Amniotic epithelial cell (primary cell): Measurements from ENCODE around the gene RASSF10.
"Not testable (repeated sequence)": the region's sequence is repeated elsewhere in the genome, so short reads cannot be mapped to it uniquely, and the experiment has no call there.

Experiments used
- DNase-seq: peaks from one replicate; pipeline ENCODE4 v3.0.0-alpha.2; 2010; ENCODE audit warnings: low read depth

Gene RASSF10

GRCh38 chr11:13026722-13027121 is 17.6 kb downstream of the RASSF10 start:
- DNase-seq, result no peak

GRCh38 chr11:13028322-13028721 is 19.2 kb downstream of the RASSF10 start:
- no peak for DNase-seq

- DNase-seq, result no peak
These were observed 20.8 kb downstream of the RASSF10 start for GRCh38 chr11:13029872-13030271.

- DNase-seq, result no peak
These were observed 21.7 kb downstream of the RASSF10 start for GRCh38 chr11:13030857-13031256.

GRCh38 chr11:13031349-13031748 is 22.2 kb downstream of the RASSF10 start:
- no peak for DNase-seq

- DNase-seq, result no peak
These were observed 24.8 kb downstream of the RASSF10 start for GRCh38 chr11:13033760-13034533.

GRCh38 chr11:13035711-13036110 is 26.6 kb downstream of the RASSF10 start:
- no peak for DNase-seq

- DNase-seq, result no peak
These were observed 27.1 kb downstream of the RASSF10 start for GRCh38 chr11:13036235-13036634.

DNA sequence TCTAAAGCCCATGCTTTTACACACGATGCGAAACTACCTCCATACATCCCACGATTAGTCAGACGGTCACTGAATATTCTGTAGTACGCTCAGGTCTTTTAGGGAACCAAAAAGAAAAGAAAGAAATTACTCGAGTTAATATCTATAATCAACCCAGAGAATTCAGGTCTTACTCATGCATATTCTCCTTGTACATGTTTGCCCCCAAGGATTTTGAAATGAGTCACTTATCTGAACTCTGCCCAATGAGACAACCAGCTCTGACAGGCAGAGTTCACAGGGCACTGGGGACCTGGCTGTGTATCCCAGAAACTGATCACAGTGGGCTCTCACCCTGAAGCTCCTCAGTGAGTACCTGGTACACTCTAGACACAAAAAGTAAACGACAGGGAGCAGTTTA is 29.2 kb downstream of the RASSF10 start:
- no peak for DNase-seq

- no peak for DNase-seq
These were observed 30.0 kb downstream of the RASSF10 start for GRCh38 chr11:13039126-13039525.

- DNase-seq, result no peak
These were observed 31.9 kb downstream of the RASSF10 start for GRCh38 chr11:13040969-13041561.

DNA sequence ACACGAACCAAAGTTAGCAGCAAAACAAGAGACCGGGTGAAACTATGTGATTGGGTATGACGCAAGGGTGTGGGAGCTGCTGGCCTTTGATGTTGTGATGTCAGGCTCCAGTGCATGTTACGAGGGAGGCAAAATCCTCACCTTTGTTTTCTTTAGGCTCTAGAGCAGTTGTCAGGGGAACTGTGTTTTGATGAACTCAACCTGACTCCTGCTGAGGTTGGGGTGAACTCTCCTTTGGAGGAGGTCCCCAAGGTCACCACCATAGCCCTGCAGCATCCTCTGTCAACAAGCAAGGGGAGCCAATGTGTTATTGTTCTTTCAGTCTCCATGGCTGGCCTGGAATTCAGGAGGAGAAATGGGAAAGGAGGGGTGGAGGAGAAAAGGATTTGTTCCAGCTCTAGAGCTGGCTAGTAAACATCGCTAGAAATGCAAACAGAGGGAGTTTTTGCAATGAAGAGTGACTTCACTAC is 33.8 kb downstream of the RASSF10 start:
- no peak for DNase-seq

- DNase-seq, result no peak
These were observed 35.0 kb downstream of the RASSF10 start for GRCh38 chr11:13043912-13044628.

DNA sequence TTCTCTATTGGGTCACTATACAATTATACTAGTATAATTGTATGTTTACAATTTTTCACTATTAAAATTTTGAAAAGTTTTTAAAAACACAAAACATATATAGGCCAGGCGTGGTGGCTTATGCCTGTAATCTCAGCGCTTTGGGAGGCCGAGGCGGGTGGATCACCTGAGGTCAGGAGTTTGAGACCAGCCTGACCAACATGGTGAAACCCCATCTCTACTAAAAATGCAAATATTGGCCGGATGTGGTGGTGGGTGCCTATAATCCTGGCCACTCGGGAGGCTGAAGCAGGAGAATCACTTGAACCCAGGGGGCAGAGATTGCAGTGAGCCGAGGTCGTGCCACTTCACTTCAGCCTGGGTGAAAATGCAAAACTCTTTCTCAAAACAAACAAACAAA is 36.0 kb downstream of the RASSF10 start:
- DNase-seq, result not testable (repeated sequence)

DNA sequence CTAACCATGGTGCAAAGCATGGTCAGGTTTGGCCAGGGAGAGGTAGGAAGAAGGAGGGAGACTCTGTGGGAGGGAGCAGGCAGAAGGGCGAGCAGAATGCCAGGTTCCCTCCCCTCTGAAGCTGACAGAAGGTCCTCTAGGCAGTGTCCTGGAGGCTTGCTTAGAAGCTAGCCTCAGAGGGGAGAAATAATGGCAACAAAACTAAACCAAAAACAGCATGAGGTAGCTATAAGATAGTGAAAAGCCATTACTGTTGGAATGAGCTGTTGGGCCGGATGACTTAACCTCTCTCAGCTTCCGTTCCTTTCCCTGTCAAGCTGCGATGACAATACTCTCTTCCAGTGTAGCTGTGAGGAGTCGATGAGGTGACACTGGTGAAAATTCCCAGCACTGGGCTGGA is 36.6 kb downstream of the RASSF10 start:
- DNase-seq, result no peak

DNA sequence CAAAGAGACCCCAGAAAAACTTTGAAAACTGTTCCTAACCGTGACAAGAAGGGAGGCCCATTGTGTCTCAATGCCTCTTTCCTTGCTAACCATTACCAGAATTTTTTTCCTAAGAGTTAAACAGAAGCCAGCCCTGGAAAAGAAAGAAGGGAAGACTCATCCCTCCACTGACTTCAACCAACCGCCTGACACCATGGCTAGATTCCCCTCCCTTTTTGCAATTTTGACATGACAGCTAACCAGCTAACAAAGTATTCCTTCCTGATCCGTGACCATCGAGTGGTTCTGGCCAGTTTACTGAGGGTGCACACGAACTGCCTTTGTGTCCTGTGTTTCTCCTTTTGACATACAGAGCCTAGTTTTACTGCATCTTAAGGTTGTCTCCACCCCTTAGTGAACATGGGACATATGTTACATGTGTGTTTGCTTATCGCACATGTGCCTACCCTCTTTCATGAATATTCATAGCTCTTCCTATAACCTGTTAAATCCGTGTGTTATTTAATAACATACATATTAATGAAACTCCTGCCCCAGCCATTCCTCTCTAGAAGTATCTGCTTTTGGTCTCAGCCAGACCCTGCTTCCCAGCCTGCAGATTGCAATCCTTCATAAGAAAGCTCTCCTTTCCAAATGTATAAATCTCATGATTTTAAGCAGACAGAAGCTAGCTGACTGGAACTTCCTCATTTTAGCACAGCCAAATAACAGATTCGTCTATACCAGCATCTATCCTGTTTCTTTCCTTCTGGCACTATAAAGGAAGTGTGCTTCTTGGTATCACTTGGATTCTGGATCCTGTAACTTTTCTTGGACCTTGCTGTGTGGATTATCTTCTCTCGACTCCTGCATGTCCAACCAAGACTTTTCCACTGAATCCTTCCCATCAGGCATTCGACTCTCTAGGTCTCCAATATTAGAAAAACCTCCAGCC is 37.8 kb downstream of the RASSF10 start:
- no peak for DNase-seq

- DNase-seq, result no peak
These were observed 38.8 kb downstream of the RASSF10 start for GRCh38 chr11:13047884-13048283.

- DNase-seq, result no peak
These were observed 42.1 kb downstream of the RASSF10 start for GRCh38 chr11:13051257-13051656.

- no peak for DNase-seq
These were observed 43.0 kb downstream of the RASSF10 start for GRCh38 chr11:13052130-13052571.

GRCh38 chr11:13053255-13053917 is 44.3 kb downstream of the RASSF10 start:
- no peak for DNase-seq

DNA sequence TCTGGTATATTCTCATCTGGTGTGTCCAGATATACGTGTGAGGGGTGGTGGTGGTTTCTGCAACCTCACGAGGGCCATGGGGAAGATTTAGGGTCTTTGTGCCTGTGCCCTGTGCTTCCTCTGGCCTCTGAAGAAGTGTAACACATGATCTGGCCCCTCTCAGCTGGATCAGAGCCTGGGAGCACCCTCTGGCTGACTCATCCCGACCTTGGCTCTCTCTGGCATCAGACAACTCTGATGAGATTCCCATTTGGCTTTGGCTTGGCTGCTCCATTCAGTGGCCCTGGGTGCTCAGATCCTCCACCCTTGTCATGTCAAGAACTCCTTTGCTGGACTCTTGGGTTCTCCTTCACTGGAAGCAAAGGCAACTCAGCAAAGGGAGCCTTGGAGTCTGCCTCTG is 45.2 kb downstream of the RASSF10 start:
- no peak for DNase-seq
